ENCODE measurements around the gene CFAP97.

DNA sequence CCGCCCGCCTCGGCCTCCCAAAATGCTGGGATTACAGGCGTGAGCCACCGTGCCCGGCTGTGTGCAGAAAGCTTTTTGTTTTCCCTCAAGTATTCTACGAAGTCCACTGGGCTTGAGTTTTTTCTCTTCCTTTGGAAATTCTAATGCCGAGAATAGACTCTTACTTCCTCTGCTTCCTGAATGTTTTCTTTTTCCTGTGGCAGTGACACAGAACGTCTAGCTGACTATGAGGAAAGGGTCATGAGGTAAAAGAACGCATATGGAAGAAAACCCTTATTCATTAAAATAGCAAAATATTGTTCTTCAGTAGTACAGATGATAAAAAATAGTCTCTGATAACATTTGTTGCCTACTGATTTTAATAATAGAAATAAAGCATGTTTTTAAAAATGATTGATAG, 65.6 kb downstream of the CFAP97 start:
- TF ChIP-seq, protein P1, sequence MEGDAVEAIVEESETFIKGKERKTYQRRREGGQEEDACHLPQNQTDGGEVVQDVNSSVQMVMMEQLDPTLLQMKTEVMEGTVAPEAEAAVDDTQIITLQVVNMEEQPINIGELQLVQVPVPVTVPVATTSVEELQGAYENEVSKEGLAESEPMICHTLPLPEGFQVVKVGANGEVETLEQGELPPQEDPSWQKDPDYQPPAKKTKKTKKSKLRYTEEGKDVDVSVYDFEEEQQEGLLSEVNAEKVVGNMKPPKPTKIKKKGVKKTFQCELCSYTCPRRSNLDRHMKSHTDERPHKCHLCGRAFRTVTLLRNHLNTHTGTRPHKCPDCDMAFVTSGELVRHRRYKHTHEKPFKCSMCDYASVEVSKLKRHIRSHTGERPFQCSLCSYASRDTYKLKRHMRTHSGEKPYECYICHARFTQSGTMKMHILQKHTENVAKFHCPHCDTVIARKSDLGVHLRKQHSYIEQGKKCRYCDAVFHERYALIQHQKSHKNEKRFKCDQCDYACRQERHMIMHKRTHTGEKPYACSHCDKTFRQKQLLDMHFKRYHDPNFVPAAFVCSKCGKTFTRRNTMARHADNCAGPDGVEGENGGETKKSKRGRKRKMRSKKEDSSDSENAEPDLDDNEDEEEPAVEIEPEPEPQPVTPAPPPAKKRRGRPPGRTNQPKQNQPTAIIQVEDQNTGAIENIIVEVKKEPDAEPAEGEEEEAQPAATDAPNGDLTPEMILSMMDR (conservative IDR thresholded peaks at IDR 0.05 in 1 of 2, IDR thresholded peaks at IDR 0.05 in 1 of 2; ENCODE audit: extremely low read depth in 1 of 2, insufficient read depth in 1 of 2, low read depth in 1 of 2, low read length in 2 of 2), result no peak
- TF ChIP-seq EZH2 (IDR thresholded peaks at IDR 0.05; ENCODE audit: borderline replicate concordance, low read length), result no peak
